ENCODE data around the gene PRTG.

DNA sequence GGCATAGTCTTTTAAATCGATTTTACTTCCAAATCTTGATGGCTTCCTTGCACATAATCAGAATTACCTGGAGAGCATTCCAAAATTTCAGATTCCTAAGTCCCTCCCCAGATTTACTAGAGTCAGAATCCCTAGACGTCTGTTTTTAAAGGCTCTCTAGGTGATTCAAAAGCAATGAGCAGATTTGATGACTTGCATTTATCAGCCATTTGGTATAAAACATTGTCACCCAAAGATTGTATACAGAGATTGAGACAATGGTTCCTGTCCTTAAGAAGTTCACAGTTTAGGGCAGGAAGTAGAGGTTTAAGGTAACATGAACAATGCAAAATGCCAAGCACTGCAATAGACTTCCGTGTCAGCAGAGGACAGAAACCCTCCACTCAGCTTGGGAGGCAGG is 152.2 kb downstream of the PRTG start:
- TF ChIP-seq EZH2 (IDR thresholded peaks at IDR 0.05; ENCODE audit: insufficient read depth, poor library complexity, severe bottlenecking): no peak
- TF ChIP-seq EZH2phosphoT487 (IDR thresholded peaks at IDR 0.05; ENCODE audit: insufficient read depth, low read depth): no peak

Measured in GM23248 (cell line).